Endodermal cell (in vitro differentiated cells): ENCODE data around the gene FAM47B. TPM values are rescaled to one million over a fixed set of nuclear protein-coding genes. Genes with fewer than 3 reads are reported as not detected.

Experiments
- DNase-seq: peaks from one replicate; pipeline ENCODE4 v3.0.0-alpha.2; 2017
- H3K27ac ChIP-seq: 2 replicates; pipeline ENCODE4 v1.5.1; 2013; ENCODE audit warnings: mild to moderate bottlenecking, low read depth, low read length, moderate library complexity
- H3K27me3 ChIP-seq: 2 replicates; pipeline ENCODE4 v1.6.1; 2013; ENCODE audit warnings: mild to moderate bottlenecking, low read length, moderate library complexity; ENCODE audit not compliant: insufficient read depth, control insufficient read depth, poor library complexity, severe bottlenecking
- H3K36me3 ChIP-seq: 2 replicates; pipeline ENCODE4 v1.7.0; 2013; ENCODE audit warnings: mild to moderate bottlenecking, low read length, moderate library complexity; ENCODE audit not compliant: control insufficient read depth, insufficient read depth
- H3K4me1 ChIP-seq: one replicate; pipeline ENCODE4 v1.7.0; 2013; ENCODE audit warnings: low read length; ENCODE audit not compliant: control insufficient read depth, insufficient read depth
- H3K4me3 ChIP-seq: 2 replicates; pipeline ENCODE4 v1.5.1; 2013; ENCODE audit warnings: mild to moderate bottlenecking, low read length, moderate library complexity
- H3K9ac ChIP-seq: 2 replicates; pipeline ENCODE4 v1.6.1; 2013; ENCODE audit warnings: mild to moderate bottlenecking, low read length, moderate library complexity; ENCODE audit not compliant: poor library complexity, severe bottlenecking; ENCODE audit errors: extremely low read depth
- H3K9me3 ChIP-seq: 2 replicates; pipeline ENCODE4 v1.6.1; 2013; ENCODE audit warnings: mild to moderate bottlenecking, low read length, moderate library complexity; ENCODE audit not compliant: control insufficient read depth
- H3K27ac Mint-ChIP-seq: 2 replicates; pipeline ENCODE4 v1.8.0; 2020; ENCODE audit warnings: mixed read lengths
- H3K27me3 Mint-ChIP-seq: 2 replicates; pipeline ENCODE4 v1.8.0; 2021; ENCODE audit warnings: mild to moderate bottlenecking, mixed read lengths; ENCODE audit not compliant: insufficient read depth
- H3K36me3 Mint-ChIP-seq: 2 replicates; pipeline ENCODE4 v1.8.0; 2020; ENCODE audit warnings: low read depth, mixed read lengths
- H3K4me1 Mint-ChIP-seq: 2 replicates; pipeline ENCODE4 v1.8.0; 2020; ENCODE audit warnings: mixed read lengths
- H3K4me3 Mint-ChIP-seq: 2 replicates; pipeline ENCODE4 v1.8.0; 2020; ENCODE audit warnings: mild to moderate bottlenecking, moderate library complexity, mixed read lengths
- H3K9me3 Mint-ChIP-seq: 2 replicates; pipeline ENCODE4 v1.8.0; 2020; ENCODE audit warnings: mild to moderate bottlenecking, mixed read lengths
- WGBS, 2 experiments: methylation state at CpG; one replicate each; pipeline versions ENCODE4 v1.1.5 to v1.1.7; 2013; ENCODE audit warnings: missing lambda C conversion rate in 2 of 2, mixed read lengths in 1 of 2; ENCODE audit not compliant: insufficient coverage in 1 of 2, insufficient read length in 1 of 2; 5-methylcytosine and 5-hydroxymethylcytosine counted together
- total RNA-seq, 2 donors: library from RNA; stranded (reverse); fragmentation: NEBNext Ultra II Directional in 1 of 2; extraction: Animal tissue kit (Norgen Biotek cat#: 25700) in 1 of 2; gene quantifications; 2 replicates in 1 of 2; 3 replicates in 1 of 2; pipeline ENCODE4 v1.2.1, GENCODE V29; 2021
- TF ChIP-seq, protein P1 (sequence below): fragments of 200-600 bp; sonication (generic); conservative IDR thresholded peaks from 2 replicates; pipeline ENCODE4 v1.5.0; 2021; ENCODE audit warnings: antibody characterized with exemption, mild to moderate bottlenecking

FAM47B gene
- total RNA-seq, 2 donors from 2014 or later = not detected

- TF ChIP-seq, protein P1, sequence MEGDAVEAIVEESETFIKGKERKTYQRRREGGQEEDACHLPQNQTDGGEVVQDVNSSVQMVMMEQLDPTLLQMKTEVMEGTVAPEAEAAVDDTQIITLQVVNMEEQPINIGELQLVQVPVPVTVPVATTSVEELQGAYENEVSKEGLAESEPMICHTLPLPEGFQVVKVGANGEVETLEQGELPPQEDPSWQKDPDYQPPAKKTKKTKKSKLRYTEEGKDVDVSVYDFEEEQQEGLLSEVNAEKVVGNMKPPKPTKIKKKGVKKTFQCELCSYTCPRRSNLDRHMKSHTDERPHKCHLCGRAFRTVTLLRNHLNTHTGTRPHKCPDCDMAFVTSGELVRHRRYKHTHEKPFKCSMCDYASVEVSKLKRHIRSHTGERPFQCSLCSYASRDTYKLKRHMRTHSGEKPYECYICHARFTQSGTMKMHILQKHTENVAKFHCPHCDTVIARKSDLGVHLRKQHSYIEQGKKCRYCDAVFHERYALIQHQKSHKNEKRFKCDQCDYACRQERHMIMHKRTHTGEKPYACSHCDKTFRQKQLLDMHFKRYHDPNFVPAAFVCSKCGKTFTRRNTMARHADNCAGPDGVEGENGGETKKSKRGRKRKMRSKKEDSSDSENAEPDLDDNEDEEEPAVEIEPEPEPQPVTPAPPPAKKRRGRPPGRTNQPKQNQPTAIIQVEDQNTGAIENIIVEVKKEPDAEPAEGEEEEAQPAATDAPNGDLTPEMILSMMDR = no peak
- no peak overlapping the region for H3K4me3 Mint-ChIP-seq
These were observed 40.8 kb upstream of the FAM47B start for GRCh38 chrX:34901761-34902160.

GRCh38 chrX:34903316-34903715 lies 39.3 kb upstream of the FAM47B start:
- 95% methylated on average over 2 of the region's 2 CpGs; no CpG with 5 or more reads in 1 of the 2 experiments for WGBS, 2 experiments
- Histone ChIP-seq H3K27me3 (no peaks in the 10 kb centered on the region), H3K4me1 (no peaks in the 10 kb centered on the region), H3K9me3 (no peaks in the 10 kb centered on the region), H3K9ac (no peak overlapping the region), H3K4me3 (no peak overlapping the region), H3K36me3 (no peaks in the 10 kb centered on the region), H3K27ac (no peak overlapping the region)
- Mint-ChIP-seq H3K27ac (no peak overlapping the region), H3K4me3 (no peak overlapping the region), H3K27me3 (no peaks in the 10 kb centered on the region), H3K9me3 (no peaks in the 10 kb centered on the region), H3K36me3 (no peaks in the 10 kb centered on the region), H3K4me1 (no peaks in the 10 kb centered on the region)
- no peak for DNase-seq
- TF ChIP-seq, protein P1 = no peak

More at GRCh38 chrX:34901761-34902160, 40.8 kb upstream of the FAM47B start:
- Histone ChIP-seq H3K4me1 (no peaks in the 10 kb centered on the region), H3K36me3 (no peaks in the 10 kb centered on the region), H3K9me3 (no peaks in the 10 kb centered on the region), H3K4me3 (no peak overlapping the region), H3K9ac (no peak overlapping the region), H3K27ac (no peak overlapping the region), H3K27me3 (no peaks in the 10 kb centered on the region)
- DNase-seq = no peak
- H3K27me3 Mint-ChIP-seq = no peaks in the 10 kb centered on the region
- WGBS, 2 experiments = 100% methylated on average over 2 of the region's 2 CpGs; no CpG with 5 or more reads in 1 of the 2 experiments
- H3K4me1 Mint-ChIP-seq = no peaks in the 10 kb centered on the region
- no peak overlapping the region for H3K27ac Mint-ChIP-seq
- no peaks in the 10 kb centered on the region for H3K36me3 Mint-ChIP-seq
- no peaks in the 10 kb centered on the region for H3K9me3 Mint-ChIP-seq

DNA sequence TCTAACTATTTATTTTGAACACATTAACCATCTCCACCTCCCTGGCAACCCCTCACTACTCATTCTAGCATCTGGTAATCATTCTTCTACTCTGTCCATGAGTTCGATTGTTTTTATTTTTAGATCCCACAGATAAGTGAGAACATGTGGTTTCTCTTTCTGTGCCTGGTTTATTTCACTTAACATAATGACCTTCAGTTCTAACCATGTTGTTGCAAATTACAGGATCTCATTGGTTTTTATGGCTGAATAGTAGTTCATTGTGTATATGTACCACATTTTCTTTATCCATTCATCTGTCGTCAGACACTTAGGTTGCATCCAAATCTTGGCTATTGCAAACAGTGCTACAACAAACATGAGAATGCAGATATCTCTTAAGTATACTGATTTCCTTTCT lies 33.4 kb upstream of the FAM47B start:
- Histone ChIP-seq H3K27me3 (no peaks in the 10 kb centered on the region), H3K9ac (no peak overlapping the region), H3K4me1 (no peaks in the 10 kb centered on the region), H3K36me3 (no peaks in the 10 kb centered on the region), H3K4me3 (no peak overlapping the region), H3K27ac (no peak overlapping the region), H3K9me3 (no peaks in the 10 kb centered on the region)
- H3K27ac Mint-ChIP-seq = no peak overlapping the region
- H3K4me1 Mint-ChIP-seq = no peaks in the 10 kb centered on the region
- DNase-seq = no peak
- TF ChIP-seq, protein P1 = no peak
- H3K9me3 Mint-ChIP-seq = peaks cover 4% of the 10 kb centered on the region
- H3K36me3 Mint-ChIP-seq = no peaks in the 10 kb centered on the region
- H3K27me3 Mint-ChIP-seq = no peaks in the 10 kb centered on the region
- no peak overlapping the region for H3K4me3 Mint-ChIP-seq
- 100% methylated on average over 2 of the region's 2 CpGs; no CpG with 5 or more reads in 1 of the 2 experiments for whole genome bisulfite sequencing, 2 experiments
